Activated naive CD8-positive, alpha-beta T cell (primary cell): ENCODE results near the gene KCNQ1.

Experiments
- H3K27ac Mint-ChIP-seq: one replicate; pipeline ENCODE4 v1.8.0; 2021; ENCODE audit warnings: mixed read lengths
- H3K27me3 Mint-ChIP-seq: one replicate; pipeline ENCODE4 v1.8.0; 2021; ENCODE audit warnings: mixed read lengths
- H3K36me3 Mint-ChIP-seq: one replicate; pipeline ENCODE4 v1.8.0; 2021; ENCODE audit warnings: mixed read lengths
- H3K4me1 Mint-ChIP-seq: one replicate; pipeline ENCODE4 v1.8.0; 2021; ENCODE audit warnings: low read depth, mixed read lengths
- H3K4me3 Mint-ChIP-seq: one replicate; pipeline ENCODE4 v1.8.0; 2021; ENCODE audit warnings: mild to moderate bottlenecking, mixed read lengths
- H3K9me3 Mint-ChIP-seq: one replicate; pipeline ENCODE4 v1.8.0; 2021; ENCODE audit warnings: low read depth, mixed read lengths

The KCNQ1 gene

DNA sequence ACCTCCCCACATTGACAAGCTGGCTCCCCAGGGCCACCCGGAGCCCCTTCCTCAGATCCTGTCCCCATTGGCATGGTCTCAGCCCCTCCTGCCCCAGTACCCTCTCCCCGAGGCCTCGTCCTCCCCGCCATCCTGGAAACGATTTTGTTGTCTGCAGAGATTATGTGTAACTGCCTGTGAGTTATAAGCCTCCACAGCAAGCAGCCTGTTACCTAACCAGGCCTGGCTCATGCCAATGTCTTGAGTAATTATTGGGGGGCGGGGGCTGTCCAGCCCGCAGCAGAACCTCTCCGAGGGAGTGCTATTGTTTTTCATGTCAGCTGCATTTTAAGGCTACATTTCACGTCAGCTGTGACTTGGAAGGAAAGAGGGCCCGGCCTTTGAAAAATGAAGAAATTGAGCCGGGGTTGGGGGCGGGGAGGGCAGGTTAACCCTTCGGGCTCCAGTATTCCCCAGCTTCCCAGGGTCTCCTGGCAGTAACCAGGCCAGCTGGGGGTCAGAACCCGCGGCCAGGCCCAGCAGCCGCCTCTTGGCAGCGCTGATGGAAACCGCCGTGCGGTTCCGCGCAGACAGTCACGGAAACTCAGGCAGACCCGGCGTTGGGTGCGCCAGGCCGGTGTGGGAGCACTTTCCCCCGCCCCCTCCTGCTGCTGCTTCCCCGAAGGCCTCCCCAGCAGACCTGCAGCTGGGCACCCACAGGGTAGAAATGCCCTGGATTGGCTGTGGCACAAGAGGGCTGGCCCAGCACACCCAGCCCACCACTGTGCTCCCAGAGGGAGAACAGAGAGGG lies 381.3 kb downstream of the KCNQ1 start:
- Mint-ChIP-seq H3K4me3 (no peak overlapping the region), H3K27me3 (no peaks in the 10 kb centered on the region), H3K27ac (no peak overlapping the region), H3K9me3 (peaks cover 9% of the 10 kb centered on the region), H3K4me1 (no peaks in the 10 kb centered on the region), H3K36me3 (peaks cover 27% of the 10 kb centered on the region)

DNA sequence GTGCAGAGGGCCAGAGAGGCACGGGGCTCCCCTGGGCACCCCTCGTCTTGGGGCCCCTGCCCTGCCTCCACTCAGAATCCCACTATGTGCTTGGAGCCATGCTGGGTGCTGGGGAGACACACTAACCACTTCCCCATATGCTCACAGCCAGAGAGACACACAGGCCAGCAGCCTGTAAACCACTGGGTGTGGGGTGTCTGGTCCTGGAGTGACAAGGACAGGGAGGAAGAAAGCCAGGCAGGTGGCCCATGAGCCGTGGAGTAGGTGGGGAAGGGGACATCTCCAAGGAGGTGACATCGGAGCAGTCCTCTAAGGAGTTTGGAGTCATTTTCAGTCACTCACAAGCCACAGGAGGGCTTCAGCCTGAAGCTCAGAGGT lies 381.9 kb downstream of the KCNQ1 start:
- Mint-ChIP-seq H3K9me3 (peaks cover 9% of the 10 kb centered on the region), H3K36me3 (peaks cover 27% of the 10 kb centered on the region), H3K27ac (no peak overlapping the region), H3K4me1 (no peaks in the 10 kb centered on the region), H3K4me3 (no peak overlapping the region), H3K27me3 (no peaks in the 10 kb centered on the region)

DNA sequence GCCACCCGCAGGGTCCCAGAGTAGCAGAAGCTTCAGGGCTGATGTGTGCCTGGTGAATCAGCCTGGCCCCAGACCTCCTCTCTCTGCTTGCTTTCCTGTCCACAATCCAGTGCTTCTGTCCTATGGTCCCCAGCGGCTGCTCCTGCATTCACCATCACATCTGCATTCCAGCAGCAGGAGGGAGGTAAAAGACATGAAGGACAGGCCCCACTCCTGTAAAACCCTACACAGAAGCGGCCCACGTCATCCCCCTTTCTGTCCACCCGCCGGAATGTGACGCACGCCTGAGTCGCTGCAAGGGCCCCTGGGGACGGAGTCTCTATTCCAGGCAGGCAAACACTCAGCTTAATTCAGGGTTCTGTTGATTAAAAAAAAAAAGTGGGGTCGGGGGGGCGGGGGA lies 382.4 kb downstream of the KCNQ1 start:
- no peak overlapping the region for H3K27ac Mint-ChIP-seq
- H3K27me3 Mint-ChIP-seq = no peaks in the 10 kb centered on the region
- H3K4me1 Mint-ChIP-seq = no peaks in the 10 kb centered on the region
- H3K4me3 Mint-ChIP-seq = no peak overlapping the region
- peaks cover 9% of the 10 kb centered on the region for H3K9me3 Mint-ChIP-seq
- peaks cover 27% of the 10 kb centered on the region for H3K36me3 Mint-ChIP-seq

DNA sequence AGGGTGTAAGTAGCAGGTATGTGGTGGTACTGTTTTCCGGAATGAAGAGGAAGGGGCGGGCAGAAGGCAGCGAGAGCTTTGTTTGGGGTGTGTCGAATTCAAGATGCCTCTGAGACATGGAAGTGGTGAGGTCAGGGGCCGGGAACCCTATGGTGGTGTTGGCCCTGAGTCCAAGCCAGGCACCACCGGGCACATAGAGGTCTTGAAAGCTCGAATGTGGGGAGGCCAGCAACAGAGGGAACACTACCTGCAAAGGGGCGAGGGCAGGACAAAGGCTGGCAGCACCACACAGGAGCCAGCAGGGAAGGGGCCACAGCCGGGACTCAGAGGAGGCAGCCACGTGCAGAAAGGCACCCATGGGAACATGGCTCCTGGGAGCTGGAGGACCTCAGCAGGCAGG lies 383.0 kb downstream of the KCNQ1 start:
- Mint-ChIP-seq H3K27me3 (no peaks in the 10 kb centered on the region), H3K9me3 (peaks cover 5% of the 10 kb centered on the region), H3K36me3 (peaks cover 22% of the 10 kb centered on the region), H3K4me1 (no peaks in the 10 kb centered on the region), H3K4me3 (no peak overlapping the region), H3K27ac (no peak overlapping the region)

DNA sequence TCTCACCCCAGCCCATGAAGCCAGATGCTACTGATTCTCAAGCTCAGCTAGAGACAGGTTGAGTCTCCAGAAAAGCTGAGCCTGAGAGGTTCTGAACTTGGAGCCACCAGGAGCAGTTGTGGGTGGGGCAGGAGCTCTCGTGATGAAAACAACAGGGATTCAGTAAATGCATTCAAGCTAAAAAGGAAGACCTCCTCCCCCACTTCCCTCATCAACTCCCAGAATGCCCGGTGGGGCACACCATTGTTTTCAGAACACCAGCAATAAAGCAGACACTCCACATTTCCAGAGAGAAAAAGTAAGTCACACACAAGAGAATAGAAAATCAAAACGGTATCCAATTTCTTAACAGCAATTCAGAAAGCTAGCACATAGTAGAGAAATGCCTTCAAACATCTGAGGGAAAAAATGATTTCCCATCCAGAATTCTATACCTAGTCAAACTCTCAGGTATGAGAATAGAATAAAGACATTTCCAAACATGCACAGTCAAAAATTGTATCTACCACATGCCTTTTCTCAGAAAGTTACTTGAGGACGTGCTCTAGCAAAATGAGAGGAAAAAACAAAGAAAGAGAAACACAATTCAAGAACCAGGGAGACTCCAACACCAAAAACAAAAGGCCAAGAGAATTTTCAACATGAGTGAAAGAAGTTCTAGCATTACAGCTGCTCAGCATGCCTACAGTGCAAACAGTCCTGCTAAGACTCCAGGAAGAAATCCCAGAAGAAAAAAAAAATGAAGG lies 383.9 kb downstream of the KCNQ1 start:
- Mint-ChIP-seq H3K27ac (no peak overlapping the region), H3K36me3 (peaks cover 16% of the 10 kb centered on the region), H3K4me3 (no peak overlapping the region), H3K9me3 (no peaks in the 10 kb centered on the region), H3K4me1 (no peaks in the 10 kb centered on the region), H3K27me3 (no peaks in the 10 kb centered on the region)

DNA sequence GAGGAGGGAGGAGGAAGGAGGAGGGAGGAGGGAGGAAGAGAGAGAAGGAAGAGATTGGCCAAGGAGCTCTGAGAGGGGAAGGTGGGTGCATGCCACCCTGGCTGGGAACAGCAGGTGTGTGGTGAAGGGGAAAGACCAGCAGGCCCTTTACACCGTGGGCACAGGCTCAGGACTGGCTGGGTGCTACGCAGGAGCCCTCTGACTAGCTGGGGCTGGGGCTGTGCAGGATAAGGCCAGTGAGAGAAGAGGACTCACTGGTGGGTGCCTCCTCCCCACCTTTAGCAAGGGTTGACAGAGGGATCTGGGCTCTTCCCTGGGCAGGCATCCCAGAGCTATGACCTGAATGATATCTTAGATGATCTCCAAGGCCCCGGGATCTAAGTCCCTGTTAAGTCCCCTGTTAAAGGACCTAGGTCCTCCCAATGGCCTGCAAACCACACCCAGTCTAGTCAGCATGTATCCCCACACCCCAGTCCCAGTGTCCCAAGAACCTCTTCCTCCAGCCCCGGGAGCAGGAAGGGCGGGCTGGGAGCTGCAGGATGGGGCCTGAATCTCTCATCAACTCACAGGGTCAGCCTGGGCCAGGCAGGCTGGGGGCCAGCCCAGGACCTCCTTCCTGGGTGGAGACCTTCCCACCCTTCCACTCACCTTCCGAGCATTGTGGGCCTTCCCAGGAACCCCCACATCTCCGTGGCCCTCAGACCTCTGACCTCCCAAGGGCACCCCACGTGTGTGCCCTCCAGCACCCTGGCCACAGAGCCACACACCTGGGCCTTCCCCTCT lies 385.4 kb downstream of the KCNQ1 start:
- H3K4me1 Mint-ChIP-seq = no peaks in the 10 kb centered on the region
- peaks cover 16% of the 10 kb centered on the region for H3K36me3 Mint-ChIP-seq
- no peak overlapping the region for H3K27ac Mint-ChIP-seq
- H3K9me3 Mint-ChIP-seq = no peaks in the 10 kb centered on the region
- H3K4me3 Mint-ChIP-seq = no peak overlapping the region
- no peaks in the 10 kb centered on the region for H3K27me3 Mint-ChIP-seq

DNA sequence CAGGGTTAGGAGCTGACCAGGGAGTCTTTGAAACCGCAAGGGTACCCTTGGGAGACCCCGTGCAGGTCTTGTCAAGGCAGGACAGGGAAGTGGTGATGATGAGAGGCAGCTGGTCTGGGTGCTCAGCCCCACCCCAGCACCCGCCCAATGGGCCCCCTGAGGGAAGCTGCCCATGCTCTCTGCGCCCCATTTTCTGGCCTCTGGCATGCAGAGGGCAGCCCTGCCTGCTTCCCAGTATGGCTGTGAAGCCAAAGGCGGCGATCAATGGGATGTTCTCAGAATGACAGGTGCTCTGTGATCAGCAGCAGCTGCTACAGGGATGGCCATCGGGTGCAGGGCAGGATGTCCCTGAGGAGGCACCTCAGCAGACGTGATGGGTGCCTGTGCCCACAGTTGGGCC lies 386.1 kb downstream of the KCNQ1 start:
- no peak overlapping the region for H3K27ac Mint-ChIP-seq
- H3K9me3 Mint-ChIP-seq = no peaks in the 10 kb centered on the region
- H3K4me1 Mint-ChIP-seq = no peaks in the 10 kb centered on the region
- peaks cover 14% of the 10 kb centered on the region for H3K36me3 Mint-ChIP-seq
- no peak overlapping the region for H3K4me3 Mint-ChIP-seq
- no peaks in the 10 kb centered on the region for H3K27me3 Mint-ChIP-seq

GRCh38 chr11:2831781-2832532 lies 387.1 kb downstream of the KCNQ1 start:
- Mint-ChIP-seq H3K27ac (no peak overlapping the region), H3K4me3 (no peak overlapping the region), H3K36me3 (peaks cover 14% of the 10 kb centered on the region), H3K27me3 (no peaks in the 10 kb centered on the region), H3K4me1 (no peaks in the 10 kb centered on the region), H3K9me3 (no peaks in the 10 kb centered on the region)

GRCh38 chr11:2832533-2833020 lies 387.8 kb downstream of the KCNQ1 start:
- no peaks in the 10 kb centered on the region for H3K27me3 Mint-ChIP-seq

GRCh38 chr11:2833051-2833715 lies 388.4 kb downstream of the KCNQ1 start:
- H3K4me3 Mint-ChIP-seq = no peak overlapping the region
- H3K27ac Mint-ChIP-seq = no peak overlapping the region
- H3K9me3 Mint-ChIP-seq = no peaks in the 10 kb centered on the region
- H3K36me3 Mint-ChIP-seq = peaks cover 9% of the 10 kb centered on the region
- no peaks in the 10 kb centered on the region for H3K4me1 Mint-ChIP-seq
- no peaks in the 10 kb centered on the region for H3K27me3 Mint-ChIP-seq

More at GRCh38 chr11:2832533-2833020, 387.8 kb downstream of the KCNQ1 start:
- no peaks in the 10 kb centered on the region for H3K9me3 Mint-ChIP-seq
- peaks cover 14% of the 10 kb centered on the region for H3K36me3 Mint-ChIP-seq
- no peak overlapping the region for H3K4me3 Mint-ChIP-seq
- no peak overlapping the region for H3K27ac Mint-ChIP-seq
- H3K4me1 Mint-ChIP-seq = no peaks in the 10 kb centered on the region

DNA sequence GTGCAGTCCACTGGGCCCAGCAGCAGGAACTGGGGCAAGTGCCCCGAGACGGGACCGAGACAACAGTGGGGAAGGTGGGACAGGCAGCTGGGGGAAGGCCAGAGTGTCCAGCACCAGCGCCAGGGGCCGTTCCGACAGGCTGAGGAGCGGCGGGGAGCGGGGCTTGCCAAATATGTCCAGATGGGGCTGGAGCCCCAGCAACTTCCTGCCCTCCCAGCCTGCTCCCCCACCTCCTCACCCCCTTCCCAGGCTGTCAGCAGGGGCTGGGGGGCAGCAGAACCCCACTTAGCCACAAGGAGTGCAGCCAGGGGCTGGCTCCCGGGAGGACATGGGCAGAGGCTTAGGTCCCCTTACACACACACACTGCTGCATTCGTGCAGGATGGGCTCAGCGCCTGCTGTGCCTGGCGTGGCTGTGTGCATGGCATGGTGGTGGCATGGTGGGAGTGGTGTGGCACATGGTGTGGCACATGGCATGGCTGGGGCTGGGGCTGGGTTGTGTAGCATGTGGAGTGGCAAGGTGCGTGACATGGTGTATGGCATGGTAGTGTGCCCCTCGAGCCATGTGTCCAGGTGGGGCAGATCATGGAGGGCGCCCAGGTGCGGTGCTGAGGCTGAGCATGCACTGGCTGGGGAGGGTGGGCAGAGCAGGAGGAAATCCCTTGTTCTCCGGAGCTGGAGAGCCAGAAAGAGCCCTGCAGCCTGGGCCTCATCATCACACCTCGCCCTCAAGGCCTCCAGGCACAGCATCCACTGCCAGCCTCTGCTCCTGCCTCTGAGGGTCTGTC lies 389.1 kb downstream of the KCNQ1 start:
- Mint-ChIP-seq H3K27ac (no peak overlapping the region), H3K27me3 (no peaks in the 10 kb centered on the region), H3K9me3 (no peaks in the 10 kb centered on the region), H3K36me3 (peaks cover 3% of the 10 kb centered on the region), H3K4me3 (no peak overlapping the region), H3K4me1 (no peaks in the 10 kb centered on the region)

- H3K36me3 Mint-ChIP-seq = no peaks in the 10 kb centered on the region
- no peaks in the 10 kb centered on the region for H3K27me3 Mint-ChIP-seq
- no peak overlapping the region for H3K27ac Mint-ChIP-seq
- no peak overlapping the region for H3K4me3 Mint-ChIP-seq
- H3K4me1 Mint-ChIP-seq = no peaks in the 10 kb centered on the region
- H3K9me3 Mint-ChIP-seq = no peaks in the 10 kb centered on the region
Observed at GRCh38 chr11:2834503-2835273, 389.9 kb downstream of the KCNQ1 start.

- Mint-ChIP-seq H3K9me3 (no peaks in the 10 kb centered on the region), H3K27ac (no peak overlapping the region), H3K27me3 (no peaks in the 10 kb centered on the region), H3K4me1 (no peaks in the 10 kb centered on the region), H3K4me3 (no peak overlapping the region), H3K36me3 (no peaks in the 10 kb centered on the region)
Observed at GRCh38 chr11:2835296-2835695, 390.5 kb downstream of the KCNQ1 start.
